K562 (cell line): ENCODE measurements around the gene STK36. TPM values are rescaled to one million over a fixed set of nuclear protein-coding genes. Genes with fewer than 3 reads are reported as not detected.

ENCODE experiments used
- MTA1 ChIP-seq: fragments of 450-650 bp; IDR thresholded peaks from 2 replicates; pipeline ENCODE4 v1.6.1; 2017; ENCODE audit warnings: borderline replicate concordance
- NKRF ChIP-seq: fragments of 450-650 bp; IDR thresholded peaks from 2 replicates; pipeline ENCODE4 v1.6.1; 2016; ENCODE audit warnings: borderline replicate concordance
- NRF1 ChIP-seq, 2 experiments: fragments of 450-650 bp; IDR thresholded peaks in 1 of 2; conservative IDR thresholded peaks in 1 of 2; 2 replicates each; pipeline ENCODE4 v1.6.1; 2014; ENCODE audit warnings: mild to moderate bottlenecking in 2 of 2
- SMAD2 ChIP-seq: fragments of 150-350 bp; IDR thresholded peaks from 2 replicates; pipeline ENCODE4 v1.6.1; 2014; ENCODE audit warnings: low read depth, mild to moderate bottlenecking, low read length
- THRAP3 ChIP-seq: fragments of 450-650 bp; IDR thresholded peaks from 2 replicates; pipeline ENCODE4 v1.6.1; 2016; ENCODE audit warnings: mild to moderate bottlenecking, inconsistent platforms, borderline replicate concordance
- ZBTB1 ChIP-seq: sonication (generic); formaldehyde crosslinking; IDR thresholded peaks from 2 replicates; pipeline ENCODE4 v1.8.1; 2023; ENCODE audit warnings: missing genetic modification reagents, low read depth, mild to moderate bottlenecking, borderline replicate concordance
- ZBTB11 ChIP-seq, 3 experiments: fragments of 200-800 bp in 1 of 3; fragments of 250-450 bp in 1 of 3; fragments of 450-650 bp in 1 of 3; sonication (Bioruptor Pico) in 1 of 3; sonication (Bioruptor generic) in 1 of 3; formaldehyde crosslinking in 1 of 3; IDR thresholded peaks; 2 replicates each; pipeline versions ENCODE4 v1.6.1 to v1.8.0; 2016 to 2022; ENCODE audit warnings: mild to moderate bottlenecking in 2 of 3, missing genetic modification characterization in 2 of 3, missing compliant biosample characterization in 1 of 3, moderate library complexity in 1 of 3
- ZBTB9 ChIP-seq: fragments of 450-650 bp; formaldehyde crosslinking; IDR thresholded peaks from 2 replicates; pipeline ENCODE4 v1.4.0; 2020; ENCODE audit warnings: mild to moderate bottlenecking, moderate library complexity
- ZMIZ1 ChIP-seq, 2 experiments: fragments of 150-350 bp in 1 of 2; IDR thresholded peaks; 2 replicates each; pipeline ENCODE4 v1.6.1; 2012 to 2016; ENCODE audit warnings: low read depth in 2 of 2, low read length in 2 of 2, mild to moderate bottlenecking in 1 of 2, moderate library complexity in 1 of 2
- polyA plus RNA-seq, 8 experiments: library from polyadenylated mRNA; depleted of rRNA in 4 of 8; stranded (reverse) in 5 of 8; unstranded in 3 of 8; fragments of >200 nt; fragmentation: Nextera tagmentation in 2 of 8; fragmentation: Illumina TruSeq in 1 of 8; extraction: Ambion mirVana in 2 of 8; extraction: Trizol in 1 of 8; gene quantifications; 2 replicates each; pipeline versions ENCODE4 v1.2.1 to v1.2.3, GENCODE V29; 2011 to 2014; ENCODE audit warnings: inconsistent platforms in 1 of 8, missing spikeins in 1 of 8
- total RNA-seq, 7 experiments: library from RNA; depleted of rRNA in 6 of 7; stranded (reverse); fragments of >200 nt in 6 of 7; fragmentation: Illumina TruSeq in 2 of 7; extraction: Trizol in 2 of 7; gene quantifications; 2 replicates each; pipeline versions ENCODE4 v1.2.1 to v1.2.3, GENCODE V29; 2011 to 2021; ENCODE audit warnings: low replicate concordance in 1 of 7
- TF ChIP-seq, protein P1 (sequence below): fragments of 450-650 bp; IDR thresholded peaks from 2 replicates; pipeline ENCODE4 v1.6.1; 2016; ENCODE audit warnings: antibody characterized with exemption

Gene STK36
- total and polyA plus RNA-seq, 9 of the 15 experiments (the other 6 are each of a cell fraction or from before 2014, with no cell fraction given): 3.5 to 12.4 (median 6.7) TPM

GRCh38 chr2:218710687-218711549, 39.0 kb downstream of the STK36 start, which contains the start of gene TTLL4 (continued):
- TF ChIP-seq ZMIZ1 (IDR thresholded peaks at IDR 0.05; ENCODE audit: low read depth in 2 of 2, low read length in 2 of 2) (0 out of 4 replicates have a peak, but pooled peaks of 1 of the 2 experiments have one; percentile 14), SMAD2 (no peak), ZBTB1 (CRISPR knock-in tag) (no peak), ZBTB9 (no peak), THRAP3 (no peak), NKRF (peak; percentile 79; the same call in 1 of the 2 replicates), MTA1 (peak; percentile 75; the same call in 1 of the 2 replicates), ZBTB11 (CRISPR knock-in tag; IDR thresholded peaks at IDR 0.05) (0 out of 6 replicates have a peak, but pooled peaks of 1 of the 3 experiments have one; percentile 7), NRF1 (conservative IDR thresholded peaks at IDR 0.05 in 1 of 2, IDR thresholded peaks at IDR 0.05 in 1 of 2) (peak; percentile 91 to 93)
- TF ChIP-seq, protein P1, sequence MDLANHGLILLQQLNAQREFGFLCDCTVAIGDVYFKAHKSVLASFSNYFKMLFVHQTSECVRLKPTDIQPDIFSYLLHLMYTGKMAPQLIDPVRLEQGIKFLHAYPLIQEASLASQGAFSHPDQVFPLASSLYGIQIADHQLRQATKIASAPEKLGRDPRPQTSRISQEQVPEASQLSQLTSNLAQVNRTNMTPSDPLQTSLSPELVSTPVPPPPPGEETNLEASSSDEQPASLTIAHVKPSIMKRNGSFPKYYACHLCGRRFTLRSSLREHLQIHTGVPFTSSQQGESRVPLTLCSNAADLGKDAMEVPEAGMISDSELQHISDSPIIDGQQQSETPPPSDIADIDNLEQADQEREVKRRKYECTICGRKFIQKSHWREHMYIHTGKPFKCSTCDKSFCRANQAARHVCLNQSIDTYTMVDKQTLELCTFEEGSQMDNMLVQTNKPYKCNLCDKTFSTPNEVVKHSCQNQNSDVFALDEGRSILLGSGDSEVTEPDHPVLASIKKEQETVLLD: peak; percentile 77
- TF ChIP-seq, all 486 proteins: peak for 105
